Limb (tissue), 2 donors: Measurements from ENCODE around the gene CUX1.

Experiments
- DNase-seq, 2 donors: peaks; one replicate each; pipeline ENCODE4 v3.0.0-alpha.2; 2016; ENCODE audit errors: extremely low spot score in 2 of 2

The CUX1 gene

GRCh38 chr7:101953248-101953819 is 135.9 kb downstream of the CUX1 start:
- DNase-seq = no peak

GRCh38 chr7:101954499-101954898 is 137.1 kb downstream of the CUX1 start:
- no peak for DNase-seq

- no peak for DNase-seq
These were observed 138.7 kb downstream of the CUX1 start for GRCh38 chr7:101956130-101956529.

GRCh38 chr7:101957744-101958525 is 140.5 kb downstream of the CUX1 start:
- DNase-seq = no peak

GRCh38 chr7:101959342-101959741 is 141.9 kb downstream of the CUX1 start:
- no peak for DNase-seq

GRCh38 chr7:101959829-101960228 is 142.4 kb downstream of the CUX1 start:
- DNase-seq = no peak

GRCh38 chr7:101960323-101960722 is 142.9 kb downstream of the CUX1 start:
- no peak for DNase-seq

- DNase-seq = no peak
These were observed 143.7 kb downstream of the CUX1 start for GRCh38 chr7:101960985-101961708.

GRCh38 chr7:101961811-101962210 is 144.4 kb downstream of the CUX1 start:
- no peak for DNase-seq

GRCh38 chr7:101963693-101964092 is 146.3 kb downstream of the CUX1 start:
- no peak for DNase-seq

GRCh38 chr7:101964680-101965452 is 147.4 kb downstream of the CUX1 start:
- DNase-seq = no peak

- DNase-seq = no peak
These were observed 151.5 kb downstream of the CUX1 start for GRCh38 chr7:101968720-101969466.

- DNase-seq = no peak
These were observed 152.7 kb downstream of the CUX1 start for GRCh38 chr7:101969997-101970585.

GRCh38 chr7:101970801-101971200 is 153.4 kb downstream of the CUX1 start:
- no peak for DNase-seq

- no peak for DNase-seq
These were observed 154.0 kb downstream of the CUX1 start for GRCh38 chr7:101971457-101971856.

- no peak for DNase-seq
These were observed 155.2 kb downstream of the CUX1 start for GRCh38 chr7:101972627-101973026.

- no peak for DNase-seq
These were observed 155.7 kb downstream of the CUX1 start for GRCh38 chr7:101973130-101973529.

- no peak for DNase-seq
These were observed 157.0 kb downstream of the CUX1 start for GRCh38 chr7:101974393-101974792.

- no peak for DNase-seq
These were observed 157.6 kb downstream of the CUX1 start for GRCh38 chr7:101975046-101975445.

- no peak for DNase-seq
These were observed 159.0 kb downstream of the CUX1 start for GRCh38 chr7:101976411-101976810.

- DNase-seq = no peak
These were observed 159.8 kb downstream of the CUX1 start for GRCh38 chr7:101977249-101977648.
